Upper lobe of left lung (tissue), 4 donors: ENCODE results near the gene SLC13A3.

Experiments used
- CTCF ChIP-seq, 6 experiments: fragments of 450-650 bp in 4 of 6; fragments of 200-600 bp in 2 of 6; sonication (generic) in 2 of 6; IDR thresholded peaks; one replicate each; pipeline ENCODE4 v1.5.1; 2016 to 2019; ENCODE audit warnings: antibody characterized with exemption in 6 of 6
- EP300 ChIP-seq, 4 donors: sonication (generic); formaldehyde crosslinking; IDR thresholded peaks; one replicate each; pipeline ENCODE4 v1.5.1; 2017; ENCODE audit warnings: antibody characterized with exemption in 4 of 4, control low read depth in 2 of 4
- POLR2A ChIP-seq, 4 donors: fragments of 450-650 bp; IDR thresholded peaks; one replicate each; pipeline ENCODE4 v1.5.1; 2016 to 2017; ENCODE audit warnings: antibody characterized with exemption in 4 of 4, mild to moderate bottlenecking in 2 of 4
- POLR2AphosphoS5 ChIP-seq, 2 donors: sonication (generic); formaldehyde crosslinking; IDR thresholded peaks; one replicate each; pipeline ENCODE4 v1.5.1; 2017; ENCODE audit warnings: antibody characterized with exemption in 2 of 2

- TF ChIP-seq POLR2AphosphoS5 (IDR thresholded peaks at IDR 0.05) = no peak
- TF ChIP-seq CTCF (IDR thresholded peaks at IDR 0.05) = no peak
- TF ChIP-seq POLR2A (IDR thresholded peaks at IDR 0.05) = no peak
- no peak for TF ChIP-seq EP300 (IDR thresholded peaks at IDR 0.05)
Observed at GRCh38 chr20:46572790-46573189, 78.5 kb downstream of the SLC13A3 start.
